Neuronal stem cell (in vitro differentiated cells): ENCODE measurements around the gene CLN6.

Experiments
- DNase-seq: peaks from one replicate; pipeline ENCODE4 v3.0.0-alpha.2; 2013; ENCODE audit warnings: low spot score
- H2AFZ ChIP-seq: one replicate; pipeline ENCODE4 v1.6.1; 2013; ENCODE audit warnings: mild to moderate bottlenecking, low read length, inconsistent platforms
- H2AK5ac ChIP-seq: 2 replicates; pipeline ENCODE4 v1.6.1; 2013; ENCODE audit warnings: low read depth, mild to moderate bottlenecking, inconsistent platforms, low read length, moderate library complexity, mixed read lengths
- H2BK120ac ChIP-seq: 2 replicates; pipeline ENCODE4 v1.6.1; 2013; ENCODE audit warnings: low read depth, mild to moderate bottlenecking, inconsistent platforms, low read length, moderate library complexity, mixed read lengths
- H2BK12ac ChIP-seq: one replicate; pipeline ENCODE4 v1.6.1; 2013; ENCODE audit warnings: low read length, inconsistent platforms
- H2BK15ac ChIP-seq: 2 replicates; pipeline ENCODE4 v1.6.1; 2013; ENCODE audit warnings: mild to moderate bottlenecking, low read length, inconsistent platforms, mixed read lengths
- H2BK5ac ChIP-seq: one replicate; pipeline ENCODE4 v1.6.1; 2013; ENCODE audit warnings: inconsistent platforms, mild to moderate bottlenecking, low read length, moderate library complexity
- H3K14ac ChIP-seq: one replicate; pipeline ENCODE4 v1.6.1; 2013; ENCODE audit warnings: low read length, inconsistent platforms
- H3K18ac ChIP-seq: 2 replicates; pipeline ENCODE4 v1.6.1; 2013; ENCODE audit warnings: low read length, inconsistent platforms
- H3K23ac ChIP-seq: 2 replicates; pipeline ENCODE4 v1.6.1; 2013; ENCODE audit warnings: low read depth, mild to moderate bottlenecking, mixed read lengths, low read length, inconsistent platforms; ENCODE audit not compliant: poor library complexity
- H3K27ac ChIP-seq: replicated peaks from 3 replicates; pipeline ENCODE4 v1.5.1; 2013; ENCODE audit warnings: low read length, inconsistent platforms
- H3K27me3 ChIP-seq, 3 experiments: 2 replicates each; pipeline ENCODE4 v1.6.1; 2013; ENCODE audit warnings: low read length in 3 of 3, mild to moderate bottlenecking in 2 of 3, inconsistent platforms in 1 of 3, low read depth in 1 of 3, mixed read lengths in 1 of 3, moderate library complexity in 1 of 3; ENCODE audit not compliant: control insufficient read depth in 3 of 3, insufficient read depth in 3 of 3
- H3K36me3 ChIP-seq, 2 donors: replicated peaks in 1 of 2; 2 replicates each; pipeline ENCODE4 v1.6.1; 2013; ENCODE audit warnings: low read length in 2 of 2; ENCODE audit not compliant: control insufficient read depth in 2 of 2, insufficient read depth in 2 of 2
- H3K4ac ChIP-seq: 2 replicates; pipeline ENCODE4 v1.6.1; 2013; ENCODE audit warnings: inconsistent platforms, mild to moderate bottlenecking, low read length, moderate library complexity
- H3K4me1 ChIP-seq, 2 donors: 1 replicate in 1 of 2; 2 replicates in 1 of 2; pipeline ENCODE4 v1.6.1; 2013; ENCODE audit warnings: low read length in 2 of 2, low read depth in 1 of 2; ENCODE audit not compliant: control insufficient read depth in 2 of 2, insufficient read depth in 1 of 2
- H3K4me2 ChIP-seq: one replicate; pipeline ENCODE4 v1.6.1; 2013; ENCODE audit warnings: mild to moderate bottlenecking, low read length, inconsistent platforms; ENCODE audit not compliant: insufficient read depth, poor library complexity, severe bottlenecking
- H3K4me3 ChIP-seq, 2 donors: 2 replicates each; pipeline ENCODE4 v1.5.1; 2013; ENCODE audit warnings: low read length in 2 of 2, mild to moderate bottlenecking in 2 of 2, inconsistent platforms in 1 of 2, moderate library complexity in 1 of 2
- H3K79me1 ChIP-seq: one replicate; pipeline ENCODE4 v1.6.1; 2013; ENCODE audit warnings: low read depth, mild to moderate bottlenecking, inconsistent platforms, low read length, moderate library complexity
- H3K9ac ChIP-seq: one replicate; pipeline ENCODE4 v1.6.1; 2013; ENCODE audit warnings: mild to moderate bottlenecking, low read depth, low read length, inconsistent platforms; ENCODE audit not compliant: poor library complexity
- H3K9me3 ChIP-seq, 2 donors: replicated peaks in 1 of 2; 2 replicates each; pipeline versions ENCODE3 to v1.6.1; 2013; ENCODE audit warnings: low read length in 2 of 2, mild to moderate bottlenecking in 2 of 2, inconsistent platforms in 1 of 2, low read depth in 1 of 2, mixed read lengths in 1 of 2, moderate library complexity in 1 of 2; ENCODE audit not compliant: control insufficient read depth in 2 of 2, insufficient read depth in 1 of 2
- H4K8ac ChIP-seq: one replicate; pipeline ENCODE4 v1.6.1; 2013; ENCODE audit warnings: low read depth, mild to moderate bottlenecking, inconsistent platforms, low read length, moderate library complexity
- H4K91ac ChIP-seq: one replicate; pipeline ENCODE4 v1.6.1; 2013; ENCODE audit warnings: low read length, low read depth, mild to moderate bottlenecking, inconsistent platforms; ENCODE audit not compliant: poor library complexity
- WGBS, 2 donors: extraction: QIAGEN DNeasy Blood & Tissue Kit; methylation state at CpG; one replicate each; pipeline ENCODE4 v1.1.7; 2013; ENCODE audit warnings: missing lambda C conversion rate in 2 of 2, mixed read lengths in 1 of 2; ENCODE audit not compliant: insufficient read length in 2 of 2, insufficient replicate concordance in 1 of 2; ENCODE audit errors: extremely low coverage in 2 of 2; 5-methylcytosine and 5-hydroxymethylcytosine counted together

Gene CLN6

GRCh38 chr15:68220489-68220888, 9.0 kb downstream of the CLN6 start:
- no peak overlapping the region for H2AK5ac ChIP-seq
- H3K14ac ChIP-seq = no peak overlapping the region
- H3K27ac ChIP-seq = no peak overlapping the region
- H3K9ac ChIP-seq = no peak overlapping the region
- H4K91ac ChIP-seq = no peak overlapping the region
- H3K27me3 ChIP-seq = no peaks in the 10 kb centered on the region
- no peak overlapping the region for H2BK12ac ChIP-seq
- H3K4me2 ChIP-seq = no peak overlapping the region
- H3K4me3 ChIP-seq = no peak overlapping the region
- H3K18ac ChIP-seq = no peak overlapping the region
- H2BK5ac ChIP-seq = no peak overlapping the region
- H2BK15ac ChIP-seq = no peak overlapping the region
- no peak overlapping the region for H2AFZ ChIP-seq
- no peaks in the 10 kb centered on the region for H3K4me1 ChIP-seq
- WGBS, 2 donors = no CpG with 5 or more reads among the region's 2 CpGs
- DNase-seq = no peak
- no peak overlapping the region for H3K23ac ChIP-seq
- no peak overlapping the region for H2BK120ac ChIP-seq
- H3K36me3 ChIP-seq = peaks cover 7 to 62% of the 10 kb centered on the region in 2 donors
- no peak overlapping the region for H3K4ac ChIP-seq
- H3K79me1 ChIP-seq = peaks cover 10% of the 10 kb centered on the region
- H3K9me3 ChIP-seq = peaks cover 8 to 18% of the 10 kb centered on the region in 2 donors
- H4K8ac ChIP-seq = no peak overlapping the region

- H3K4me2 ChIP-seq = no peak overlapping the region
- H3K36me3 ChIP-seq = peaks cover 7 to 72% of the 10 kb centered on the region in 2 donors
- no peak overlapping the region for H3K18ac ChIP-seq
- no peak overlapping the region for H3K23ac ChIP-seq
- no peak overlapping the region for H4K91ac ChIP-seq
- H3K27ac ChIP-seq = no peak overlapping the region
- no peak overlapping the region for H3K14ac ChIP-seq
- H2BK15ac ChIP-seq = no peak overlapping the region
- no peak overlapping the region for H3K4ac ChIP-seq
- H3K9me3 ChIP-seq = peaks cover 8 to 16% of the 10 kb centered on the region in 2 donors
- no peak overlapping the region for H2AK5ac ChIP-seq
- H3K79me1 ChIP-seq = peaks cover 10% of the 10 kb centered on the region
- no peak overlapping the region for H2AFZ ChIP-seq
- no peak overlapping the region for H2BK120ac ChIP-seq
- H3K27me3 ChIP-seq = no peaks in the 10 kb centered on the region
- H3K9ac ChIP-seq = no peak overlapping the region
- no peak overlapping the region for H3K4me3 ChIP-seq
- H2BK5ac ChIP-seq = no peak overlapping the region
- no peaks in the 10 kb centered on the region for H3K4me1 ChIP-seq
- no peak overlapping the region for H4K8ac ChIP-seq
- H2BK12ac ChIP-seq = no peak overlapping the region
- WGBS, 2 donors = no CpG with 5 or more reads among the region's 9 CpGs
- DNase-seq = no peak
These were observed 10.4 kb downstream of the CLN6 start for GRCh38 chr15:68218847-68219798.

GRCh38 chr15:68218331-68218730, 11.2 kb downstream of the CLN6 start:
- no peaks in the 10 kb centered on the region for H3K27me3 ChIP-seq
- H2BK15ac ChIP-seq = no peak overlapping the region
- H3K9ac ChIP-seq = no peak overlapping the region
- H3K9me3 ChIP-seq = peaks cover 6 to 11% of the 10 kb centered on the region in 2 donors
- H2BK5ac ChIP-seq = no peak overlapping the region
- WGBS, 2 donors = no CpG with 5 or more reads among the region's 8 CpGs
- peaks cover 7 to 74% of the 10 kb centered on the region in 2 donors for H3K36me3 ChIP-seq
- H3K79me1 ChIP-seq = peaks cover 11% of the 10 kb centered on the region
- H3K18ac ChIP-seq = no peak overlapping the region
- no peak overlapping the region for H2AFZ ChIP-seq
- no peak overlapping the region for H3K4me3 ChIP-seq
- H3K4me1 ChIP-seq = no peaks in the 10 kb centered on the region
- no peak overlapping the region for H2AK5ac ChIP-seq
- H4K8ac ChIP-seq = no peak overlapping the region
- H3K4me2 ChIP-seq = no peak overlapping the region
- no peak overlapping the region for H3K4ac ChIP-seq
- no peak overlapping the region for H2BK12ac ChIP-seq
- no peak overlapping the region for H2BK120ac ChIP-seq
- DNase-seq = no peak
- no peak overlapping the region for H3K27ac ChIP-seq
- H3K23ac ChIP-seq = no peak overlapping the region
- no peak overlapping the region for H3K14ac ChIP-seq
- no peak overlapping the region for H4K91ac ChIP-seq

- Histone ChIP-seq H3K9me3 (peaks cover 3 to 6% of the 10 kb centered on the region in 2 donors), H2BK5ac (no peak overlapping the region), H3K14ac (no peak overlapping the region), H3K36me3 (peaks cover 7 to 71% of the 10 kb centered on the region in 2 donors), H2BK12ac (no peak overlapping the region), H2BK120ac (no peak overlapping the region), H2AFZ (no peak overlapping the region), H3K79me1 (peaks cover 9% of the 10 kb centered on the region), H3K27me3 (no peaks in the 10 kb centered on the region), H2AK5ac (no peak overlapping the region), H2BK15ac (no peak overlapping the region), H3K27ac (no peak overlapping the region), H3K4me3 (no peak overlapping the region), H3K4me2 (no peak overlapping the region), H4K91ac (no peak overlapping the region), H3K4me1 (no peaks in the 10 kb centered on the region), H3K9ac (no peak overlapping the region), H4K8ac (no peak overlapping the region), H3K23ac (no peak overlapping the region), H3K4ac (no peak overlapping the region), H3K18ac (no peak overlapping the region)
- no peak for DNase-seq
- no CpG with 5 or more reads among the region's 4 CpGs for WGBS, 2 donors
These were observed 12.2 kb downstream of the CLN6 start for GRCh38 chr15:68217341-68217740.
